HCT116 (cell line): ENCODE results near the gene PPP2R2D. TPM values are rescaled to one million over a fixed set of nuclear protein-coding genes. Genes with fewer than 3 reads are reported as not detected.

Experiments
- ATAC-seq: fragments of 200-7000 bp; cut with Tn5 transposase; 2 replicates; pipeline ENCODE4 v1.9.1; 2020; ENCODE audit warnings: mild to moderate bottlenecking, moderate library complexity
- BruUV-seq: library from RNA; stranded (reverse); fragments of 400-500 nt; replicated peaks from 2 replicates; lab custom pipeline; 2021; lab: Mats Ljungman, UMichigan
- CTCF ChIA-PET: fragments of 300-600 bp; sonication (Branson Sonifier 250); formaldehyde crosslinking; loops from one replicate; lab custom pipeline; 2021; ENCODE audit warnings: antibody characterized with exemption; lab: Charles Lee
- POLR2A ChIA-PET: fragments of 300-600, 350-600 bp; sonication (Branson Sonifier 250); formaldehyde crosslinking; loops from one replicate; lab custom pipeline; 2021; ENCODE audit warnings: antibody characterized with exemption; lab: Charles Lee
- RAD21 ChIA-PET, 2 experiments: fragments of 300-600 bp; sonication (Branson Sonifier 250); formaldehyde crosslinking; loops; one replicate each; lab custom pipeline; 2023; ENCODE audit warnings: low total read pairs in 2 of 2; ENCODE audit not compliant: uncharacterized antibody in 2 of 2, unreplicated experiment in 2 of 2, low non-redundant PET in 1 of 2; lab: Charles Lee
- DNase-seq: peaks from one replicate; pipeline ENCODE4 v3.0.0-alpha.2; 2010; ENCODE audit warnings: low read depth, low spot score
- H2AFZ ChIP-seq: fragments of 200-600 bp; shearing (Covaris generic), sonication (generic); 2 replicates; pipeline ENCODE4 v1.6.1; 2017; ENCODE audit warnings: low read depth, mixed run types, mixed read lengths, antibody characterized with exemption, low read length; ENCODE audit not compliant: poor library complexity, severe bottlenecking
- H3K27ac ChIP-seq: 2 replicates; pipeline ENCODE4 v1.5.1; 2012; ENCODE audit warnings: low read depth, low read length
- H3K27me3 ChIP-seq: fragments of 200-600 bp; sonication (generic); 2 replicates; pipeline ENCODE4 v1.6.1; 2016; ENCODE audit warnings: mixed run types, low read length, mixed read lengths; ENCODE audit not compliant: insufficient read depth
- H3K36me3 ChIP-seq, 2 experiments: fragments of 200-500 bp in 1 of 2; fragments of 200-600 bp in 1 of 2; sonication (Bioruptor generic) in 1 of 2; sonication (generic) in 1 of 2; 2 replicates each; pipeline versions ENCODE4 v1.5.1 to v1.6.1; 2014 to 2016; ENCODE audit warnings: low read length in 2 of 2, inconsistent platforms in 1 of 2, mixed read lengths in 1 of 2, mixed run types in 1 of 2; ENCODE audit not compliant: insufficient read depth in 2 of 2, control insufficient read depth in 1 of 2
- H3K4me1 ChIP-seq, 2 experiments: fragments of 200-600 bp in 1 of 2; sonication (generic) in 1 of 2; 2 replicates each; pipeline versions ENCODE4 v1.5.1 to v1.6.1; 2012 to 2017; ENCODE audit warnings: low read length in 2 of 2, inconsistent platforms in 1 of 2, mild to moderate bottlenecking in 1 of 2, mixed read lengths in 1 of 2, mixed run types in 1 of 2, moderate library complexity in 1 of 2; ENCODE audit not compliant: insufficient read depth in 2 of 2, control insufficient read depth in 1 of 2
- H3K4me2 ChIP-seq: fragments of 200-600 bp; sonication (generic); 2 replicates; pipeline ENCODE4 v1.6.1; 2017; ENCODE audit warnings: mixed run types, low read length, mixed read lengths
- H3K4me3 ChIP-seq, 2 experiments: fragments of 200-600 bp in 1 of 2; sonication (generic) in 1 of 2; replicated peaks in 1 of 2; 2 replicates each; pipeline ENCODE4 v1.5.1; 2011 to 2016; ENCODE audit warnings: low read length in 2 of 2, control low read depth in 1 of 2, low read depth in 1 of 2, mild to moderate bottlenecking in 1 of 2, mixed read lengths in 1 of 2, mixed run types in 1 of 2
- H3K79me2 ChIP-seq: fragments of 200-600 bp; sonication (generic); 2 replicates; pipeline ENCODE4 v1.6.1; 2017; ENCODE audit warnings: mild to moderate bottlenecking, mixed run types, low read length, moderate library complexity, mixed read lengths; ENCODE audit not compliant: insufficient read depth
- H3K9ac ChIP-seq: fragments of 200-600 bp; sonication (generic); 2 replicates; pipeline ENCODE4 v1.6.1; 2016; ENCODE audit warnings: low read length, mixed read lengths
- H3K9me2 ChIP-seq: fragments of 200-600 bp; sonication (generic), shearing (Covaris generic); 2 replicates; pipeline ENCODE4 v1.6.1; 2017; ENCODE audit warnings: mixed run types, mild to moderate bottlenecking, moderate library complexity; ENCODE audit not compliant: insufficient read depth
- H3K9me3 ChIP-seq, 2 experiments: fragments of 200-500 bp in 1 of 2; fragments of 200-600 bp in 1 of 2; sonication (Bioruptor generic) in 1 of 2; sonication (generic) in 1 of 2; 2 replicates each; pipeline ENCODE4 v1.6.1; 2014 to 2017; ENCODE audit warnings: low read length in 2 of 2, mixed read lengths in 2 of 2, inconsistent platforms in 1 of 2, low read depth in 1 of 2, mild to moderate bottlenecking in 1 of 2, mixed run types in 1 of 2, moderate library complexity in 1 of 2; ENCODE audit not compliant: control insufficient read depth in 1 of 2, insufficient read depth in 1 of 2
- H4K20me1 ChIP-seq: fragments of 200-600 bp; sonication (generic), shearing (Covaris generic); 2 replicates; pipeline ENCODE4 v1.6.1; 2017; ENCODE audit warnings: mixed run types, mild to moderate bottlenecking, moderate library complexity; ENCODE audit not compliant: insufficient read depth
- ATF3 ChIP-seq: IDR thresholded peaks from 2 replicates; pipeline ENCODE4 v1.6.1; 2012
- CBX3 ChIP-seq: IDR thresholded peaks from 2 replicates; pipeline ENCODE4 v1.6.1; 2012; ENCODE audit warnings: low read depth
- EGR1 ChIP-seq: IDR thresholded peaks from 2 replicates; pipeline ENCODE4 v1.6.1; 2012; ENCODE audit warnings: low read depth
- ELF1 ChIP-seq: IDR thresholded peaks from 2 replicates; pipeline ENCODE4 v1.6.1; 2012; ENCODE audit warnings: low read depth, borderline replicate concordance
- EZH2 ChIP-seq: fragments of 200-600 bp; sonication (generic); IDR thresholded peaks from 2 replicates; pipeline ENCODE4 v1.6.1; 2017; ENCODE audit warnings: antibody characterized with exemption, mixed run types
- FOSL1 ChIP-seq: IDR thresholded peaks from 2 replicates; pipeline ENCODE4 v1.6.1; 2012; ENCODE audit warnings: low read depth
- JUND ChIP-seq: IDR thresholded peaks from 2 replicates; pipeline ENCODE4 v1.6.1; 2012
- MAX ChIP-seq: IDR thresholded peaks from 2 replicates; pipeline ENCODE4 v1.6.1; 2012
- POLR2A ChIP-seq: IDR thresholded peaks from 2 replicates; pipeline ENCODE4 v1.7.0; 2011; ENCODE audit warnings: borderline replicate concordance; ENCODE audit not compliant: insufficient read depth, insufficient read length; ENCODE audit errors: extremely low read depth
- RAD21 ChIP-seq: IDR thresholded peaks from 2 replicates; pipeline ENCODE4 v1.6.1; 2012; ENCODE audit warnings: low read depth, mild to moderate bottlenecking
- SP1 ChIP-seq: IDR thresholded peaks from 2 replicates; pipeline ENCODE4 v1.6.1; 2012; ENCODE audit warnings: low read depth
- TCF7L2 ChIP-seq: IDR thresholded peaks from 2 replicates; pipeline ENCODE4 v1.7.0; 2011; ENCODE audit warnings: borderline replicate concordance, inconsistent platforms; ENCODE audit not compliant: insufficient read depth, insufficient read length; ENCODE audit errors: extremely low read depth
- ZFX ChIP-seq: fragments of 450-650 bp; IDR thresholded peaks from 2 replicates; pipeline ENCODE4 v1.6.1; 2017
- intact Hi-C: fragments of 100-400 bp; cut with micrococcal nuclease; formaldehyde crosslinking; loops from 2 replicates; pipeline ENCODE4 v1.10.0; 2022
- total RNA-seq: library from RNA; stranded (reverse); gene quantifications from one replicate; pipeline ENCODE4 v1.2.1, GENCODE V29; 2021; ENCODE audit not compliant: unreplicated experiment
- TF ChIP-seq, protein P1 (sequence below), 3 experiments: fragments of 200-600 bp in 1 of 3; sonication (generic) in 1 of 3; IDR thresholded peaks in 2 of 3; conservative IDR thresholded peaks in 1 of 3; 2 replicates each; pipeline ENCODE4 v1.5.1; 2012 to 2017; ENCODE audit warnings: low read depth in 2 of 3, low read length in 2 of 3, antibody characterized with exemption in 1 of 3, borderline replicate concordance in 1 of 3, control low read depth in 1 of 3, mild to moderate bottlenecking in 1 of 3, mixed read lengths in 1 of 3, mixed run types in 1 of 3, moderate library complexity in 1 of 3; ENCODE audit not compliant: insufficient read depth in 1 of 3
- TF ChIP-seq, protein P2 (sequence below): IDR thresholded peaks from 2 replicates; pipeline ENCODE4 v1.6.1; 2012; ENCODE audit warnings: low read depth

Gene PPP2R2D
- total RNA-seq, 1 experiment from 2014 or later: 18.1 TPM

- no peak overlapping the region for H3K9ac ChIP-seq
- intact Hi-C loops: no loop called here
- H3K79me2 ChIP-seq: peaks cover 28% of the 10 kb centered on the region
- H3K36me3 ChIP-seq: no peaks in the 10 kb centered on the region; a peak in 1 of 4 replicates
- no peak for ATAC-seq
- H2AFZ ChIP-seq: no peak overlapping the region
- no peaks in the 10 kb centered on the region for H3K27me3 ChIP-seq
- H3K9me2 ChIP-seq: no peaks in the 10 kb centered on the region
- H3K4me1 ChIP-seq: no peaks in the 10 kb centered on the region
- H3K9me3 ChIP-seq: no peaks in the 10 kb centered on the region
- no peaks in the 10 kb centered on the region for H4K20me1 ChIP-seq
- BruUV-seq: no TSS peak
- H3K4me3 ChIP-seq: no peak overlapping the region
- no peak for TF ChIP-seq TCF7L2
- TF ChIP-seq, protein P1, sequence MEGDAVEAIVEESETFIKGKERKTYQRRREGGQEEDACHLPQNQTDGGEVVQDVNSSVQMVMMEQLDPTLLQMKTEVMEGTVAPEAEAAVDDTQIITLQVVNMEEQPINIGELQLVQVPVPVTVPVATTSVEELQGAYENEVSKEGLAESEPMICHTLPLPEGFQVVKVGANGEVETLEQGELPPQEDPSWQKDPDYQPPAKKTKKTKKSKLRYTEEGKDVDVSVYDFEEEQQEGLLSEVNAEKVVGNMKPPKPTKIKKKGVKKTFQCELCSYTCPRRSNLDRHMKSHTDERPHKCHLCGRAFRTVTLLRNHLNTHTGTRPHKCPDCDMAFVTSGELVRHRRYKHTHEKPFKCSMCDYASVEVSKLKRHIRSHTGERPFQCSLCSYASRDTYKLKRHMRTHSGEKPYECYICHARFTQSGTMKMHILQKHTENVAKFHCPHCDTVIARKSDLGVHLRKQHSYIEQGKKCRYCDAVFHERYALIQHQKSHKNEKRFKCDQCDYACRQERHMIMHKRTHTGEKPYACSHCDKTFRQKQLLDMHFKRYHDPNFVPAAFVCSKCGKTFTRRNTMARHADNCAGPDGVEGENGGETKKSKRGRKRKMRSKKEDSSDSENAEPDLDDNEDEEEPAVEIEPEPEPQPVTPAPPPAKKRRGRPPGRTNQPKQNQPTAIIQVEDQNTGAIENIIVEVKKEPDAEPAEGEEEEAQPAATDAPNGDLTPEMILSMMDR (IDR thresholded peaks at IDR 0.05 in 2 of 3, conservative IDR thresholded peaks at IDR 0.05 in 1 of 3; ENCODE audit: borderline replicate concordance in 1 of 3, insufficient read depth in 1 of 3, low read depth in 2 of 3, low read length in 2 of 3): no peak
- TF ChIP-seq, all 23 proteins: peak for 0
- ChIA-PET CTCF (no interaction called here), POLR2A (no interaction called here), RAD21 (no interaction called here)
- DNase-seq: no peak
- H3K27ac ChIP-seq: no peak overlapping the region
- no peak overlapping the region for H3K4me2 ChIP-seq
These were observed 37.0 kb downstream of the PPP2R2D start for GRCh38 chr10:131937836-131938235.

DNA sequence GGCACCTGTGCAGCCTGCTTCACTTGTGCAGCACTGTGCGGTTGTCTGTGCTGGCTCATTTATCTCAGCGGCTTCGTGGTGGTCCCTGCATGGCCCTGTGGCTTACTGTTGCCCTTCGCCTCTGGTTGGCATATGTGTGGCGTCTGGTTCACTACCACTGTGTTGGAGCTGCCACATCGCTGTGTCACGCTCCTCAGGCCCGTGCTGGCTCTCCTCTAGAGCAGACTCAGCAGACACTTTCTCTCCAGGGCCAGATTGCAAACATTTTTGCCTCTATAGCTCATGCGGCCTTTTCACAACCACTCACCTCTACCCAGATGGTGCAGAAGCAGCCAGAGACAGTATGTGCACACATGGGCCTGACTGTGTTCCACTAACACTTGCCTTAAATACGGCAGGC, 37.9 kb downstream of the PPP2R2D start:
- Histone ChIP-seq H3K9me2 (no peaks in the 10 kb centered on the region), H4K20me1 (no peaks in the 10 kb centered on the region), H3K4me3 (no peak overlapping the region), H3K9ac (no peak overlapping the region), H3K4me2 (no peak overlapping the region), H3K79me2 (peaks cover 20% of the 10 kb centered on the region), H3K27ac (no peak overlapping the region), H3K9me3 (no peaks in the 10 kb centered on the region), H2AFZ (no peak overlapping the region), H3K4me1 (no peaks in the 10 kb centered on the region), H3K27me3 (no peaks in the 10 kb centered on the region), H3K36me3 (no peaks in the 10 kb centered on the region; a peak in 1 of 4 replicates)
- ChIA-PET POLR2A (no interaction called here), RAD21 (no interaction called here), CTCF (no interaction called here)
- no peak for DNase-seq
- intact Hi-C loops: no loop called here
- no TSS peak for BruUV-seq
- ATAC-seq: no peak
- no peak for TF ChIP-seq RAD21
- TF ChIP-seq ELF1: no peak
- TF ChIP-seq CBX3: no peak
- no peak for TF ChIP-seq SP1
- TF ChIP-seq FOSL1: no peak
- TF ChIP-seq POLR2A: no peak
- no peak for TF ChIP-seq ATF3
- TF ChIP-seq, protein P2, sequence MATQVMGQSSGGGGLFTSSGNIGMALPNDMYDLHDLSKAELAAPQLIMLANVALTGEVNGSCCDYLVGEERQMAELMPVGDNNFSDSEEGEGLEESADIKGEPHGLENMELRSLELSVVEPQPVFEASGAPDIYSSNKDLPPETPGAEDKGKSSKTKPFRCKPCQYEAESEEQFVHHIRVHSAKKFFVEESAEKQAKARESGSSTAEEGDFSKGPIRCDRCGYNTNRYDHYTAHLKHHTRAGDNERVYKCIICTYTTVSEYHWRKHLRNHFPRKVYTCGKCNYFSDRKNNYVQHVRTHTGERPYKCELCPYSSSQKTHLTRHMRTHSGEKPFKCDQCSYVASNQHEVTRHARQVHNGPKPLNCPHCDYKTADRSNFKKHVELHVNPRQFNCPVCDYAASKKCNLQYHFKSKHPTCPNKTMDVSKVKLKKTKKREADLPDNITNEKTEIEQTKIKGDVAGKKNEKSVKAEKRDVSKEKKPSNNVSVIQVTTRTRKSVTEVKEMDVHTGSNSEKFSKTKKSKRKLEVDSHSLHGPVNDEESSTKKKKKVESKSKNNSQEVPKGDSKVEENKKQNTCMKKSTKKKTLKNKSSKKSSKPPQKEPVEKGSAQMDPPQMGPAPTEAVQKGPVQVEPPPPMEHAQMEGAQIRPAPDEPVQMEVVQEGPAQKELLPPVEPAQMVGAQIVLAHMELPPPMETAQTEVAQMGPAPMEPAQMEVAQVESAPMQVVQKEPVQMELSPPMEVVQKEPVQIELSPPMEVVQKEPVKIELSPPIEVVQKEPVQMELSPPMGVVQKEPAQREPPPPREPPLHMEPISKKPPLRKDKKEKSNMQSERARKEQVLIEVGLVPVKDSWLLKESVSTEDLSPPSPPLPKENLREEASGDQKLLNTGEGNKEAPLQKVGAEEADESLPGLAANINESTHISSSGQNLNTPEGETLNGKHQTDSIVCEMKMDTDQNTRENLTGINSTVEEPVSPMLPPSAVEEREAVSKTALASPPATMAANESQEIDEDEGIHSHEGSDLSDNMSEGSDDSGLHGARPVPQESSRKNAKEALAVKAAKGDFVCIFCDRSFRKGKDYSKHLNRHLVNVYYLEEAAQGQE: no peak
- TF ChIP-seq MAX: no peak
- TF ChIP-seq EZH2: no peak
- TF ChIP-seq JUND: no peak
- TF ChIP-seq ZFX: no peak
- TF ChIP-seq TCF7L2: no peak
- TF ChIP-seq EGR1: no peak
